GM18951 (cell line): Measurements from ENCODE around the gene C9orf43.
"Not testable (repeated sequence)": the region's sequence is repeated elsewhere in the genome, so short reads cannot be mapped to it uniquely, and the experiment has no call there.

Source experiments
- POLR2A ChIP-seq: IDR thresholded peaks from 4 replicates; pipeline ENCODE4 v1.6.1; 2011; ENCODE audit warnings: mild to moderate bottlenecking; ENCODE audit not compliant: insufficient read length, insufficient read depth; ENCODE audit errors: extremely low read depth
- in situ Hi-C: fragments of 300-500 bp; cut with MboI; formaldehyde crosslinking; loops from one replicate; pipeline ENCODE4 v1.12.0; 2022; ENCODE audit warnings: low sequenced_read_pairs, mixed read lengths, inconsistent platforms; ENCODE audit not compliant: unreplicated experiment

Gene C9orf43

DNA sequence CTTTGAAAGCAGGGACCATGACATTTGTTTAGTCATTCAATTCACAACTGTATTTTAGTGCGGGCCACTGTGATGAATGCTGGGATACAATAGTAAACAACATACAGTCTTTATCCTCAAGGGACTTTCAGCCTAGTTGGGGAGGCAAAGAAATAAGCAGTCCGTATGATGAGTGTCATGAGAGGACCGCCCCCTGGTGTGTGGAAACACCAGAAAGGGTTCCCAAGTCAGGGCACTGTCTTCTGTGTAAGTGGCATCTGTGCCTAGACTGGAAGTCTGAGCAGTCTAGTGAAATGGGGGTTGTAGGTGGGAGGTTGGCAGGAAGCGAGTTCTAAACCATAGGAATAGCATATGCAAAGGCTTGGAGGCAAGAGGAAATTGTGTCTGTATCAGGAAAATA lies 6.8 kb downstream of the C9orf43 start:
- in situ Hi-C loops = no loop called here
- TF ChIP-seq POLR2A = no peak

DNA sequence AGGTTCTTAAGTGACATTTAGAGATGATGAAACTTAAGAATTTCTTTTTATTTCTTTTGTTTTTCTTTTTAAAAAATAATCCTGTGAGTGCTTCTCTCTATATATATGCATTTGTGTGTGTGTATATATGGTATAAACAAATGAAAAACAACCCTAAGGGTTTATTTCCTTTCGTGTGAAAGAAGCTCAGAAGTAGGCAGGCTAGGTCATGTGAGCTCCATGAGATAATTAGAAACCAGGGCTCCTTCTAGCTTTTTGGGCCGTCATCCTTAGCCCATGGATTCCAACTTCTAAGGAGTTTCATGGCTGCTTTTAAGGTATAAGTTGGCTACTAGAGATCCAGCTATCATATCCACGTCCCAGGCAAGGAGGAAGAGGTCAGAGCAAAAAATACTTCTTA lies 11.2 kb downstream of the C9orf43 start:
- in situ Hi-C loops = loop anchor here (10.0 kb wide), 1 partner anchor 233 kb away; no protein-coding TSS in a partner anchor
- TF ChIP-seq POLR2A = no peak

DNA sequence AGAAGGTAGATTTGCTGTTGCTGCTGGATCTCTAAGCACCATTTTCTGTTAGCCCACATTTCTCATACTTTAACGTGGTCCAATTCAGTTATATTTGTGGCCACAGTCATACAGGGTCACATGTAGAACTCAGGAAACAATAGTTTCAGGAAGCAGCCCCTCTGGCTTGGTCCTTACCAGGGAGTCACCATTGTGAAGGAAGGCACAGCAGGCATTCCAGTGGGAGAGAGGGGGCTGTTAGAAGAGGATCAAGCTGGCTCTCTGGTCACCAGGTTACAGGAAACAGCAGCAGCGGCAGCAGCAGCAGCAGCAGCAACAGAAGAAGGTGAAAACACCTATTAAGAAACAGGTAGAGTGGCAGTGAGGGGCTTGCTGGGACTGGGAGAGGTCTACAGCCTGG lies 14.5 kb downstream of the C9orf43 start:
- no peak for TF ChIP-seq POLR2A
- in situ Hi-C loops = loop anchor here (10.0 kb wide), 1 partner anchor 230 kb away; no protein-coding TSS in a partner anchor

DNA sequence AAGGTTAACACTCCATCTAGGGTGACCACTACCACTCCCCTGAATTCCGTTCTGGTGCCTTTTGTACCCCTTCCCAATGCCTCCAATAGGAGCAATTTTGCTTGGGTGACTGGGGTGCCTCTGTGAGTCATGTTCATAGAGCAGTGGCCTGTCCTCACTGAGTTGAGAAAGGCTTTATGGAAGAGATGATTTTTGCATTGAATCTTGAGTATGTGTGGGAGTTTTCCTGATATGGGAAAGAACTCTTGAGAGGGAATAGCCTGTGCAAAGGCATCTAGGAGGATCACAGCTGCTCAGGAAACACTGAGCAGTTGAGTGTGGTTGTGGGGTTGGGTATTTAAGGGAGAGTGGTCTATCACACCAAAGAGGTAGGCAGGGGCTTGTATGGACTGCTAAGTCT lies 16.2 kb downstream of the C9orf43 start:
- in situ Hi-C loops = loop anchor here (10.0 kb wide), 1 partner anchor 228 kb away; no protein-coding TSS in a partner anchor
- no peak for TF ChIP-seq POLR2A

DNA sequence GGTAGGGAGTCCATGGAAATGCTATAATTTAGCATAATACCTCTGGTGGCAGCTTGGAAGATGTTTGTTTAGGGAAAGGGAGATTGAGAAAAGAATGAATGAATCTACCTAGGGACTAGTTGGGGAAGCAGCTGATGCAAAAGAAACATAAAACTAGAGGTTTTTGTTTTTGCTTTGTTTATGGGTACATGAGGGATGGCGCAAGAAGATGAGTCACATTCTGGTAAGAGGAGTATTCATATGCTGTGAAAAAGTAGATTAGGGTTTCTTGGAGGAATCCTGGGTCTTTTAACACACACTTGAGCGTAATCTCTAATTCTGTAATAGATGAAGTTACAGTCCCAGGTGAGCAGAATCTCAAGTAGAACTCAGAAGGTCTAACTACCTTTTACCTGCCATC lies 17.1 kb downstream of the C9orf43 start:
- TF ChIP-seq POLR2A = no peak
- in situ Hi-C loops = loop anchor here (10.0 kb wide), 1 partner anchor 227 kb away; no protein-coding TSS in a partner anchor

DNA sequence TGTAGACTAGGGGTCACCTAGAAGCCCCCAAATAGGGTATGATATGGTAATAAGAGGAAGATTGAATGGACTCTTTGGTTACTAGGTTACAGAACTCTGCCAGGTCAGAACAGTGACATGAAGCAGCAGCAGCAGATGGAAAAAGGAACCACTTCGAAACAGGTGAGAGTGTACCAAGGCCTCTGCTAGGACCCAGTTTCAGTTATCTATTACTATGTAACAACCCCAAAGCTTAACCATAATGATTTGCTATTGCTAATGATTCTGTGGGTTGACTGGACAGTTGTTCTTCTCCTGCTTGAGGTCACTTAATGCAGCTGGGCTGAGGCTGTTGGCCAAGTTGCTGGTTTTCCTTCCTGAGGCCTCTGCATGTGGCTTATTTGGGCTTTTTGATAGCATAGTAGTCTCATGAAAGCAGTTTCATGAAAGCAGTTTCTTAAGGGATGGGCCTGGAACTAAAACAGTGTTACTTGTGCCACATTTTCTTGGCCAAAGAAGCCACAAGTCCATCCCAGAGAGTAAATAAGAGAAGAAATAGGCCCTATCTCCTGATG lies 17.6 kb downstream of the C9orf43 start:
- in situ Hi-C loops = loop anchor here (10.0 kb wide), 1 partner anchor 227 kb away; no protein-coding TSS in a partner anchor
- no peak for TF ChIP-seq POLR2A

DNA sequence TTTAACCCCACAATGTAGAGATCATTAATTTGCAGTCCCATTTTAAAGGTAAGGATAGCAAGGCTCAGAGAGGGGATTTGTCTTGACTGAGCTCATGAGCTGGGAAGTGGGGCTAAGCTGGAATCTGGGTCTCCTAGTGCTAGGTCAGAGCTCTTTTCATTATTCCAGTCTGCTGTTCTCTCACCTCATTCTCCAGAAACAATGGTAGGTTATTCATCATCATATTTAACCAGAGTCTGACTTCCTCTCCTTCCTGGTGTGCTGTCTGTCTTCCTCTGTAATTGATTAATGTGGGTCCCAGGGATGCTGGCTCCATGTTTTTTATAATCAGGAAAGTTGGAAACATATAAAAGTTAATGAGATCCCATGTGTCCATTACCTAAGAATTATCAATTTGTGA lies 20.6 kb downstream of the C9orf43 start:
- in situ Hi-C loops = no loop called here
- TF ChIP-seq POLR2A = no peak

DNA sequence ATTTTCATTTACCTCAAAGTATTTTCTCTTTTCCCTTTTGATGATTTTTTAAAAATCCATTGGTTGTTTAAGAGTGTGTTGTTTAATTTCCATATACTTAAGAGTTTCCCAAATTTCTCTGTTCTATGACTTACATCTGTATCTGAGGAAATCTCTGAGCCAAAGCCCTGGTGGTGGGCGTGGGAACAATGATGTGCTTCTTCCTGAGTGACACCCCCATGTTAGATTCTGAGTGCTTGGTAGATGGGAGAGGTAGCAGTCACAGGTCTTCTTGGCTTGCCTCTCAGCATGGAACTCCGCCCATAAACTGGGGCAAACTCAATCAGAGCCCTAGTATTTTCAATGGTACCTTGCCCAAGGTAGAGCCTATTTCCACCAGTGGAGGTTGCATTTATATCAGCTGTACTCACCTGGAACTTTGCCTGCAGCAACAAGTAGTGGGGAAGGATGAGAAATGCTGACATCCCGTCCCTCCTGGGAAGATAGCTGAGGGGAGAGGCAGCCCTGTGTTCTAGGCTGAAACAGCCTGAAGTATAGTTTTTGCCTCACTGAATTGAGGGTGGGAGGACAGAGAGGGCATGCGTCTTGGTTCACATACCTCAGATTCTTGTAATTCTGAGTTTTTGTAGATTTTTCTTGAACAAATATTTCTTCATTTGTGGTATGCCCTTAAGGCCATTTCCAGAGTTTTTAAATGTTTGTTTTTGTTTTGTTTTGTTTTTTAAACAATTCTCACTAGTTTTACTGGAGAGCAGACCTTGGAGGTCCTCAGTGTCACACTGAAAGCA lies 26.4 kb downstream of the C9orf43 start:
- TF ChIP-seq POLR2A = no peak
- in situ Hi-C loops = no loop called here

DNA sequence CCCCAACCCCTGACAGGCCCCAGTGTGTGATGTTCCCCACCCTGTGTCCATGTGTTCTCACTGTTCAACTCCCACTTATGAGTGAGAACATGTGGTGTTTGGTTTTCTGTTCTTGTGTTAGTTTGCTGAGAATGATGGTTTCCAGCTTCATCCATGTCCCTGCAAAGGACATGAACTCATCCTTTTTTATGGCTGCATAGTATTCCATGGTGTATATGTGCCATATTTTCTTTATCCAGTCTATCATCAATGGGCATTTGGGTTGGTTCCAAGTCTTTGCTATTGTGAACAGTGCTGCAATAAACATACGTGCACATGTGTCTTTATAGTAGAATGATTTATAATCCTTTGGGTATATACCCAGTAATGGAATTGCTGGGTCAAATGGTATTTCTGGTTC lies 27.2 kb downstream of the C9orf43 start:
- in situ Hi-C loops = not testable (repeated sequence)

DNA sequence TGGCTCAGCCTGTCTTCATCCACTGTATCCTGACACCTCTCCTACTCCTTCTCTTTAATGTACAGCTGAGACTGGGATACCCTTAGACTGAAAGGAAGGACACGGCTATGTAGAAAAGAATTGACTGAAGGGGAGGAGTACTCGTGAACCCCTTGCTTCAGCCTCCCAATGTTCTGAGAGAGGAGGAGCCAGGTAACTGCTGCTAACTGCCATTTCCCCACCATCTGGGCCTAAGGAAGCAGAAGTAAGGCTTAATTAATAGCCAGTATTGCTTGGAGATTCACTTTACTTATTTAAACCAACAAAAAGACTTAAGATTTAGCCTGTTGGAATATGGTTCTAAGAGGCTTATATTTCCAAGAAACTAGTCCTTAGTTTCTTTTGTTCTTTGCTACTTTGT lies 34.2 kb downstream of the C9orf43 start:
- in situ Hi-C loops = loop anchor here (5.0 to 10.0 kb wide), 2 partner anchors 150 to 208 kb away; no protein-coding TSS in a partner anchor
- no peak for TF ChIP-seq POLR2A

DNA sequence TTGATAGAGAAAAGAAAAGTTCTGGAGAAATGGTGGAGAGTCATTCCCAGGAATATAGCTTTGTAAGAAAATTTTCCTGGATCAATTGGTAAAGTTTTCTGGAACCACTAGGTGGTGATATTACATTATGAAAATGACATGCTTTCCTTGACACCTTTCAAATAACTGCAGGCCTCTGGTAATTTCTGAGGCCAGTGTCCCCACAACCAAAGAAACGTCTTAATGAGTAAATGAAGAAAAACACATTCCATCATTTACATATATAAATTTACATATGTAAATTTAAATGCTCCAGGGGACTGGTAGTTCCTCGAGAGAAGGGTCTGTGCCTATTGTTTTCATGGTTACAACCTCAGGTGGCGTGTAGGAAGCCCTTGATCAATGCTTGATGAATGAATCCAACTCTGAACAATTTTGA lies 35.8 kb downstream of the C9orf43 start:
- in situ Hi-C loops = loop anchor here (5.0 to 10.0 kb wide), 2 partner anchors 148 to 206 kb away; no protein-coding TSS in a partner anchor
- no peak for TF ChIP-seq POLR2A

DNA sequence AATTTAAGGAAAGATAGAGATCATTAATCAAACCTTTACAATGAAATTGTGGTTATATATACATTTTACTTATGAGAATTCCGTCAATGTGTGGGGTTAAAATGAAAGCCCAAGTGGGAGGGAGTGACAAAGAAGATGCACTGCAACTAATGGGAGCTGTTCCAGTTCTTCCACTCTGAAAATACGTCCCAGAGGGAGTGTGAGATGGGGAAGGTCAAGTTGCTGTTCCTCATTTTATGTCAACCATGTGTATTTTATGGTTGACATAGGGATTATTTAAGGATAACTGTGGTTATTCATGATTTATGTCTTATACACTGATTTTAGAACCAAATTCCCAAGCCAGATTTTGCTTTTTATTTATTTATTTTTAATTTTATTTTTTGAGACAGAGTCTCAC lies 38.8 kb downstream of the C9orf43 start:
- in situ Hi-C loops = loop anchor here (5.0 to 10.0 kb wide), 2 partner anchors 145 to 203 kb away; no protein-coding TSS in a partner anchor

DNA sequence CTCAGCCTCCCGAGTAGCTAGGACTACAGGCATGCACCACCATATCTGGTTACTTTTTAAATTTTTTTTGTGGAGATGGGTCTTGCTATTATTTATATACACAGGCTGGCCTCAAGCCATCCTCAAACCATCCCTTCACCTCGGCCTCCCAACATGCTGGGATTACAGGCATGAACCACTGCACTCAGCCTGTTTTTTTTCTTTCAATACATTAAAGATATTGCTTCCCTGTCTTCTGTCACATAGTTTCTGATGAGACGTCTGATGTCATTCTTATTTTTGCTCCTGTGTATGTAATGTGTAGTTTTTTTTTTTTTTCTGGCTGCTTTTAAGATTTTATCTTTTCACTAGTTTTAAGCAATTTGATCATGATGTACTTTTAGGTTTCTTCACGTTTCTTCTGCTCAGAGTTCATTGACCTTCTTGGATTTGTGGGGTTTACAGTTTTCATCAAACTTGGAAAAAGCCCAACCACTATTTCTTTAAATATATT lies 41.6 kb downstream of the C9orf43 start:
- TF ChIP-seq POLR2A = no peak
- in situ Hi-C loops = no loop called here

More for the DNA sequence above, 38.8 kb downstream of the C9orf43 start:
- TF ChIP-seq POLR2A = no peak

DNA sequence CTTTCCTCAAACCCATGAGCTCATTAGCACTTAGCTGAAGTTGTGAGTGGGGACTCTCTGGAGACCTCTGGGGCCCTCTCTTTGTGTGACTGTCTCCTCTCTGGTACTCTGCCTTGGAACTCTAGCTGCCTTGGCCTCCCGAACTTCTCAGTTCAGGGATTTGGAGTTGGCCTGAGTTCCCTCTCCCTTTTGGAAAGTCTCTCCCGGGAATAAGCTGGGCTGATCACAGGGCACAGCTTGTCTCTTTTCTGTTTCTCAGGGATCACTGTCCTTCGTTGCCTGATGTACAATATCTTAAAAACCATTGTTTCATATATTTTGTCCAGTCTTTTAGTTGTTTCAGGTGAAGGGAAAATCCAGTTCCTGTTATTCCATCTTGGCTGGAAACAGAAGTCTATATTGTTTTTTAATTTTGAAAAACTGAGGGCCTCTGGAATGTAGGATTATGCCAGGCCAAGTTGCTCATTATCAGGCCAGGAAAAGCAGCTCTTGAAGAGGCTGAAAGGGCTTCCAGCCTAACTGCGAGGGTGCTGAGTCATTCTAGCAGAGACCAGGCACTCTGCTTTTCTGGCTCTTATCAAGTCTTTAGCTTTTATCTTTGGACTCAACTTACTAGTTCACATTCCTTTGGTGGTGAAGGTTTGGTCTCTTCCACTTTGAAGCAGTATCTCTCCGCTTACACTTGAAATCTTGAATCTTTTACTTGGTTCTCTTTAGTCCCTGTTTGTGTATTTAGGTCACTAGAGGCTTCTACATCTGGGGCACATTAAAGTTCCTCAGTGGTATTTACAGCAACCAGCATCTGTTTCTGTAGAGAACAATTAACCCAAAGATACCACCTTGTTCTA lies 44.6 kb downstream of the C9orf43 start:
- in situ Hi-C loops = no loop called here

More for the DNA sequence above, 44.6 kb downstream of the C9orf43 start:
- no peak for TF ChIP-seq POLR2A
